HEK293T (cell line): ENCODE results near the gene FGF14.

ENCODE experiments used
- ELF4 ChIP-seq: fragments of 450-650 bp; IDR thresholded peaks from 2 replicates; pipeline ENCODE4 v1.6.1; 2017; ENCODE audit warnings: antibody characterized with exemption
- HDGF ChIP-seq: fragments of 450-650 bp; IDR thresholded peaks from 2 replicates; pipeline ENCODE4 v1.6.1; 2017; ENCODE audit warnings: antibody characterized with exemption, borderline replicate concordance
- PKNOX1 ChIP-seq: fragments of 450-650 bp; IDR thresholded peaks from 2 replicates; pipeline ENCODE4 v1.6.1; 2016
- SP1 ChIP-seq: fragments of 450-650 bp; IDR thresholded peaks from 2 replicates; pipeline ENCODE4 v1.6.1; 2017
- SUZ12 ChIP-seq: fragments of 450-650 bp; IDR thresholded peaks from 2 replicates; pipeline ENCODE4 v1.6.1; 2016; ENCODE audit warnings: mild to moderate bottlenecking
- ZNF384 ChIP-seq: fragments of 450-650 bp; IDR thresholded peaks from 2 replicates; pipeline ENCODE4 v1.6.1; 2016

- TF ChIP-seq ELF4 = no peak
- no peak for TF ChIP-seq PKNOX1
- no peak for TF ChIP-seq SUZ12
- TF ChIP-seq ZNF384 = no peak
- no peak for TF ChIP-seq SP1
- no peak for TF ChIP-seq HDGF
Observed at GRCh38 chr13:102327119-102327617, 74.7 kb downstream of the FGF14 start.
